Measurements from ENCODE around the gene DIAPH2. TPM values are rescaled to one million over a fixed set of nuclear protein-coding genes. Genes with fewer than 3 reads are reported as not detected.

DIAPH2 gene
- total and polyA plus RNA-seq, 2 experiments from 2014 or later = 16.2 to 56.6 TPM

- TF ChIP-seq, protein P1, sequence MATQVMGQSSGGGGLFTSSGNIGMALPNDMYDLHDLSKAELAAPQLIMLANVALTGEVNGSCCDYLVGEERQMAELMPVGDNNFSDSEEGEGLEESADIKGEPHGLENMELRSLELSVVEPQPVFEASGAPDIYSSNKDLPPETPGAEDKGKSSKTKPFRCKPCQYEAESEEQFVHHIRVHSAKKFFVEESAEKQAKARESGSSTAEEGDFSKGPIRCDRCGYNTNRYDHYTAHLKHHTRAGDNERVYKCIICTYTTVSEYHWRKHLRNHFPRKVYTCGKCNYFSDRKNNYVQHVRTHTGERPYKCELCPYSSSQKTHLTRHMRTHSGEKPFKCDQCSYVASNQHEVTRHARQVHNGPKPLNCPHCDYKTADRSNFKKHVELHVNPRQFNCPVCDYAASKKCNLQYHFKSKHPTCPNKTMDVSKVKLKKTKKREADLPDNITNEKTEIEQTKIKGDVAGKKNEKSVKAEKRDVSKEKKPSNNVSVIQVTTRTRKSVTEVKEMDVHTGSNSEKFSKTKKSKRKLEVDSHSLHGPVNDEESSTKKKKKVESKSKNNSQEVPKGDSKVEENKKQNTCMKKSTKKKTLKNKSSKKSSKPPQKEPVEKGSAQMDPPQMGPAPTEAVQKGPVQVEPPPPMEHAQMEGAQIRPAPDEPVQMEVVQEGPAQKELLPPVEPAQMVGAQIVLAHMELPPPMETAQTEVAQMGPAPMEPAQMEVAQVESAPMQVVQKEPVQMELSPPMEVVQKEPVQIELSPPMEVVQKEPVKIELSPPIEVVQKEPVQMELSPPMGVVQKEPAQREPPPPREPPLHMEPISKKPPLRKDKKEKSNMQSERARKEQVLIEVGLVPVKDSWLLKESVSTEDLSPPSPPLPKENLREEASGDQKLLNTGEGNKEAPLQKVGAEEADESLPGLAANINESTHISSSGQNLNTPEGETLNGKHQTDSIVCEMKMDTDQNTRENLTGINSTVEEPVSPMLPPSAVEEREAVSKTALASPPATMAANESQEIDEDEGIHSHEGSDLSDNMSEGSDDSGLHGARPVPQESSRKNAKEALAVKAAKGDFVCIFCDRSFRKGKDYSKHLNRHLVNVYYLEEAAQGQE (IDR thresholded peaks at IDR 0.05; ENCODE audit: unreplicated experiment) = no peak
Observed at GRCh38 chrX:96861218-96861617, 176.6 kb downstream of the DIAPH2 start (continued).

- no peak overlapping the region for H3K4me3 ChIP-seq
- TF ChIP-seq, protein P2, sequence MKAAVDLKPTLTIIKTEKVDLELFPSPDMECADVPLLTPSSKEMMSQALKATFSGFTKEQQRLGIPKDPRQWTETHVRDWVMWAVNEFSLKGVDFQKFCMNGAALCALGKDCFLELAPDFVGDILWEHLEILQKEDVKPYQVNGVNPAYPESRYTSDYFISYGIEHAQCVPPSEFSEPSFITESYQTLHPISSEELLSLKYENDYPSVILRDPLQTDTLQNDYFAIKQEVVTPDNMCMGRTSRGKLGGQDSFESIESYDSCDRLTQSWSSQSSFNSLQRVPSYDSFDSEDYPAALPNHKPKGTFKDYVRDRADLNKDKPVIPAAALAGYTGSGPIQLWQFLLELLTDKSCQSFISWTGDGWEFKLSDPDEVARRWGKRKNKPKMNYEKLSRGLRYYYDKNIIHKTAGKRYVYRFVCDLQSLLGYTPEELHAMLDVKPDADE (IDR thresholded peaks at IDR 0.05) = no peak
- TF ChIP-seq EZH2phosphoT487 (IDR thresholded peaks at IDR 0.05; ENCODE audit: unreplicated experiment) (no peak), CREB1 (CRISPR knock-in tag; IDR thresholded peaks at IDR 0.05; ENCODE audit: low read depth) (no peak), JUNB (IDR thresholded peaks at IDR 0.05; ENCODE audit: unreplicated experiment) (no peak), STAT1 (IDR thresholded peaks at IDR 0.05; ENCODE audit: unreplicated experiment) (no peak), NANOG (IDR thresholded peaks at IDR 0.05; ENCODE audit: borderline replicate concordance) (no peak)
- TF ChIP-seq, protein P3, sequence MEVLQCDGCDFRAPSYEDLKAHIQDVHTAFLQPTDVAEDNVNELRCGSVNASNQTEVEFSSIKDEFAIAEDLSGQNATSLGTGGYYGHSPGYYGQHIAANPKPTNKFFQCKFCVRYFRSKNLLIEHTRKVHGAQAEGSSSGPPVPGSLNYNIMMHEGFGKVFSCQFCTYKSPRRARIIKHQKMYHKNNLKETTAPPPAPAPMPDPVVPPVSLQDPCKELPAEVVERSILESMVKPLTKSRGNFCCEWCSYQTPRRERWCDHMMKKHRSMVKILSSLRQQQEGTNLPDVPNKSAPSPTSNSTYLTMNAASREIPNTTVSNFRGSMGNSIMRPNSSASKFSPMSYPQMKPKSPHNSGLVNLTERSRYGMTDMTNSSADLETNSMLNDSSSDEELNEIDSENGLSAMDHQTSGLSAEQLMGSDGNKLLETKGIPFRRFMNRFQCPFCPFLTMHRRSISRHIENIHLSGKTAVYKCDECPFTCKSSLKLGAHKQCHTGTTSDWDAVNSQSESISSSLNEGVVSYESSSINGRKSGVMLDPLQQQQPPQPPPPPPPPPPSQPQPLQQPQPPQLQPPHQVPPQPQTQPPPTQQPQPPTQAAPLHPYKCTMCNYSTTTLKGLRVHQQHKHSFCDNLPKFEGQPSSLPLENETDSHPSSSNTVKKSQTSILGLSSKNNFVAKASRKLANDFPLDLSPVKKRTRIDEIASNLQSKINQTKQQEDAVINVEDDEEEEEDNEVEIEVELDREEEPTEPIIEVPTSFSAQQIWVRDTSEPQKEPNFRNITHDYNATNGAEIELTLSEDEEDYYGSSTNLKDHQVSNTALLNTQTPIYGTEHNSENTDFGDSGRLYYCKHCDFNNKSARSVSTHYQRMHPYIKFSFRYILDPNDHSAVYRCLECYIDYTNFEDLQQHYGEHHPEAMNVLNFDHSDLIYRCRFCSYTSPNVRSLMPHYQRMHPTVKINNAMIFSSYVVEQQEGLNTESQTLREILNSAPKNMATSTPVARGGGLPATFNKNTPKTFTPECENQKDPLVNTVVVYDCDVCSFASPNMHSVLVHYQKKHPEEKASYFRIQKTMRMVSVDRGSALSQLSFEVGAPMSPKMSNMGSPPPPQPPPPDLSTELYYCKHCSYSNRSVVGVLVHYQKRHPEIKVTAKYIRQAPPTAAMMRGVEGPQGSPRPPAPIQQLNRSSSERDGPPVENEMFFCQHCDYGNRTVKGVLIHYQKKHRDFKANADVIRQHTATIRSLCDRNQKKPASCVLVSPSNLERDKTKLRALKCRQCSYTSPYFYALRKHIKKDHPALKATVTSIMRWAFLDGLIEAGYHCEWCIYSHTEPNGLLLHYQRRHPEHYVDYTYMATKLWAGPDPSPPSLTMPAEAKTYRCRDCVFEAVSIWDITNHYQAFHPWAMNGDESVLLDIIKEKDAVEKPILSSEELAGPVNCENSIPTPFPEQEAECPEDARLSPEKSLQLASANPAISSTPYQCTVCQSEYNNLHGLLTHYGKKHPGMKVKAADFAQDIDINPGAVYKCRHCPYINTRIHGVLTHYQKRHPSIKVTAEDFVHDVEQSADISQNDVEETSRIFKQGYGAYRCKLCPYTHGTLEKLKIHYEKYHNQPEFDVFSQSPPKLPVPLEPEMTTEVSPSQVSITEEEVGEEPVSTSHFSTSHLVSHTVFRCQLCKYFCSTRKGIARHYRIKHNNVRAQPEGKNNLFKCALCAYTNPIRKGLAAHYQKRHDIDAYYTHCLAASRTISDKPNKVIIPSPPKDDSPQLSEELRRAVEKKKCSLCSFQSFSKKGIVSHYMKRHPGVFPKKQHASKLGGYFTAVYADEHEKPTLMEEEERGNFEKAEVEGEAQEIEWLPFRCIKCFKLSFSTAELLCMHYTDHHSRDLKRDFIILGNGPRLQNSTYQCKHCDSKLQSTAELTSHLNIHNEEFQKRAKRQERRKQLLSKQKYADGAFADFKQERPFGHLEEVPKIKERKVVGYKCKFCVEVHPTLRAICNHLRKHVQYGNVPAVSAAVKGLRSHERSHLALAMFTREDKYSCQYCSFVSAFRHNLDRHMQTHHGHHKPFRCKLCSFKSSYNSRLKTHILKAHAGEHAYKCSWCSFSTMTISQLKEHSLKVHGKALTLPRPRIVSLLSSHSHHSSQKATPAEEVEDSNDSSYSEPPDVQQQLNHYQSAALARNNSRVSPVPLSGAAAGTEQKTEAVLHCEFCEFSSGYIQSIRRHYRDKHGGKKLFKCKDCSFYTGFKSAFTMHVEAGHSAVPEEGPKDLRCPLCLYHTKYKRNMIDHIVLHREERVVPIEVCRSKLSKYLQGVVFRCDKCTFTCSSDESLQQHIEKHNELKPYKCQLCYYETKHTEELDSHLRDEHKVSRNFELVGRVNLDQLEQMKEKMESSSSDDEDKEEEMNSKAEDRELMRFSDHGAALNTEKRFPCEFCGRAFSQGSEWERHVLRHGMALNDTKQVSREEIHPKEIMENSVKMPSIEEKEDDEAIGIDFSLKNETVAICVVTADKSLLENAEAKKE (CRISPR knock-in tag; IDR thresholded peaks at IDR 0.05) = no peak
- Mint-ChIP-seq H3K27me3 (ENCODE audit: insufficient read depth, low read depth, poor library complexity) (peaks cover 2% of the 10 kb centered on the region), H3K4me3 (no peak overlapping the region), H3K27ac (no peak overlapping the region), H3K36me3 (ENCODE audit: low read depth) (no peaks in the 10 kb centered on the region), H3K4me1 (no peaks in the 10 kb centered on the region), H3K9me3 (no peaks in the 10 kb centered on the region)
- H3K4me1 ChIP-seq (ENCODE audit: insufficient read depth) = no peaks in the 10 kb centered on the region
- H3K27ac ChIP-seq (ENCODE audit: low read depth) = no peak overlapping the region
- DNase-seq (ENCODE audit: low spot score) (no peak), ATAC-seq (no peak)
- H3K36me3 ChIP-seq (ENCODE audit: insufficient read depth) = no peaks in the 10 kb centered on the region
- no peaks in the 10 kb centered on the region for H3K9me2 ChIP-seq (ENCODE audit: insufficient read depth)
- H4K20me1 ChIP-seq (replicated peaks; ENCODE audit: insufficient read depth) = no peaks in the 10 kb centered on the region
- H3K27me3 ChIP-seq (ENCODE audit: insufficient read depth) = no peaks in the 10 kb centered on the region
- no peaks in the 10 kb centered on the region for H3K79me2 ChIP-seq (replicated peaks; ENCODE audit: insufficient read depth)
- H3F3A ChIP-seq (replicated peaks; ENCODE audit: low read depth) = no peaks in the 10 kb centered on the region
- H2AFZ ChIP-seq = no peak overlapping the region
- H3K4me2 ChIP-seq = no peak overlapping the region
Observed at GRCh38 chrX:96861661-96862060, 177.0 kb downstream of the DIAPH2 start.

All from GM23338 (cell line).